Neural cell (in vitro differentiated cells): ENCODE data around the gene EFEMP2.

Source experiments
- EZH2 ChIP-seq: fragments of 200-600, 300-800 bp; shearing (Covaris generic), sonication (generic); IDR thresholded peaks from 2 replicates; pipeline ENCODE4 v1.6.1; 2014; ENCODE audit warnings: antibody characterized with exemption, low read length, borderline replicate concordance, mild to moderate bottlenecking; ENCODE audit not compliant: insufficient read depth, poor library complexity, severe bottlenecking
- POLR2AphosphoS5 ChIP-seq: IDR thresholded peaks from 2 replicates; pipeline ENCODE4 v1.6.1; 2012
- RAD21 ChIP-seq: fragments of 450-650 bp; conservative IDR thresholded peaks from 2 replicates; pipeline ENCODE4 v1.6.1; 2014; ENCODE audit warnings: antibody characterized with exemption, mild to moderate bottlenecking, moderate library complexity
- REST ChIP-seq: IDR thresholded peaks from 2 replicates; pipeline ENCODE4 v1.6.1; 2012; ENCODE audit warnings: borderline replicate concordance
- TAF1 ChIP-seq: IDR thresholded peaks from 2 replicates; pipeline ENCODE4 v1.6.1; 2012; ENCODE audit warnings: low read depth
- TF ChIP-seq, protein P1 (sequence below): fragments of 450-650 bp; IDR thresholded peaks from 2 replicates; pipeline ENCODE4 v1.5.1; 2014; ENCODE audit warnings: antibody characterized with exemption, mild to moderate bottlenecking, moderate library complexity; ENCODE audit not compliant: poor library complexity, severe bottlenecking

GRCh38 chr11:65850217-65851082 is 22.1 kb downstream of the EFEMP2 start:
- TF ChIP-seq EZH2 (no peak), REST (no peak), POLR2AphosphoS5 (peak; percentile 1), RAD21 (no peak), TAF1 (no peak)
- TF ChIP-seq, protein P1, sequence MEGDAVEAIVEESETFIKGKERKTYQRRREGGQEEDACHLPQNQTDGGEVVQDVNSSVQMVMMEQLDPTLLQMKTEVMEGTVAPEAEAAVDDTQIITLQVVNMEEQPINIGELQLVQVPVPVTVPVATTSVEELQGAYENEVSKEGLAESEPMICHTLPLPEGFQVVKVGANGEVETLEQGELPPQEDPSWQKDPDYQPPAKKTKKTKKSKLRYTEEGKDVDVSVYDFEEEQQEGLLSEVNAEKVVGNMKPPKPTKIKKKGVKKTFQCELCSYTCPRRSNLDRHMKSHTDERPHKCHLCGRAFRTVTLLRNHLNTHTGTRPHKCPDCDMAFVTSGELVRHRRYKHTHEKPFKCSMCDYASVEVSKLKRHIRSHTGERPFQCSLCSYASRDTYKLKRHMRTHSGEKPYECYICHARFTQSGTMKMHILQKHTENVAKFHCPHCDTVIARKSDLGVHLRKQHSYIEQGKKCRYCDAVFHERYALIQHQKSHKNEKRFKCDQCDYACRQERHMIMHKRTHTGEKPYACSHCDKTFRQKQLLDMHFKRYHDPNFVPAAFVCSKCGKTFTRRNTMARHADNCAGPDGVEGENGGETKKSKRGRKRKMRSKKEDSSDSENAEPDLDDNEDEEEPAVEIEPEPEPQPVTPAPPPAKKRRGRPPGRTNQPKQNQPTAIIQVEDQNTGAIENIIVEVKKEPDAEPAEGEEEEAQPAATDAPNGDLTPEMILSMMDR: no peak
